GM18499 (cell line): ENCODE results near the gene NRG3.

Experiments
- ATAC-seq: cut with Tn5 transposase; IDR thresholded peaks from one replicate; pipeline ENCODE4 v1.9.1; 2021; ENCODE audit warnings: moderate number of reproducible peaks; ENCODE audit not compliant: insufficient read depth, unreplicated experiment

Gene NRG3

DNA sequence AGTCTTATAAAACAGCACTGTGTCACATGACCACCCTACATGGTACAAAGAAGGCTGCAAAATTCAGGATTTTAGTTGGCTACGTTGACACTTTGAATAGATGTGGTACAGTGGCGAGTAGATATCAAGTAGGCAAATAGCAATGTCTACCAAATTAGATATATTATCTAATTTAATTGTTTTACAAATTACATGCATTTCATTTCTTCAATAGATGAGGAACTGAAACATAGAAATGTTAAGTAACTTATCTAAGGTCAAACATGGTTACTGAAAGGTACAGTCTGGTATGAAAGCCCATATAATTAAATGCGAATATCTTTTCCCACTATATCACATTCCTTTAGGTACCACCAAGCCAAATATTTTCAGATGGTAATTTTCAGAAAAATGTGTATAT is 972.2 kb downstream of the NRG3 start:
- ATAC-seq: no peak

DNA sequence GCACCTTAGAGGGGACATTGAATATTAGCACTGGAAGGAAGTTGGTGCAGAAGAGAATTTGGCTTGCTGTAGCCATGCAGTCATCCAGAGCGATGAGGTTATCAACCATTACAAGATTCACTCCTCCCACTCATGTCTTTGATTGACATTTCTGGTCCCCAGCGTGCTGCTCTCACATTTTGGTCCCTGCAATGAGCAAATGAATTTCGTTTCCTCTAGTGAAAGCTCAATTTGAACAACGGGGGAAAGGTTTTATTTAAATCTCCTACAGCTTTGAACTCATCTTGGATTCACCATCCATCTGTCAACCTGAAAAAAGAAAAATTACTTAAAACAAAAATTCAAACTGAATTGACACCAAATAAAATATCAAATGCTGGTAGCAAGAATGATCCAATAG is 975.2 kb downstream of the NRG3 start:
- ATAC-seq: no peak

DNA sequence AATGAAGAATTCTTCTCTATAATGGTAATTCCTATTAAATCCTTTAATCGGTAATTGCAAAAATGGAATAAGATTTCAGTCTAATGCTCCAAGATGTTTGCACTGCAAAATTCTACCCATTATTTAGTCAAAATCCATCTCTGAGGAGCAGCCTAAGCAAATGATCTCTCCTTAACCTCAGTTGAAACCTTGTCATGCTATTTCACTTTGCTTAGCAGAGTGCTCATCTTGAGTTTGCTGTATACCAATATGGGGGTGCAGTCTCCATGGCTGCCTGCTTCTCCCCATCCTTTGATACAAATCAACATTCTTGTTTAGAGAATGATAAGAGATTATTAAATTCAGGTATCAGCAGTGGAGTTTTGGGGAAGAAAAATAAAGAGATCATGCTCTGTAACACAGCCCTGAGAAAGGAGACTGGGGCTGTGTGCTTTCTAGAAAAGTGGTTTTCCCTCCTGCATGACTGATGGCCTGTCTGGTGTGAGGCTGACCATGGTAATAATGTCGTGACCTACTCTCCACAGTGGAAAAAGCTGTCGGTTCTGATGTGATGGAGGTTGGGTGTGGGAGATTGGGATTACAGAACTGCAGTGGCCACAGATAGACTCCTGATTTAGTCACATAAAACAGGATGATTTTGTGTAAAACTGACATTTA is 982.1 kb downstream of the NRG3 start:
- ATAC-seq: no peak

DNA sequence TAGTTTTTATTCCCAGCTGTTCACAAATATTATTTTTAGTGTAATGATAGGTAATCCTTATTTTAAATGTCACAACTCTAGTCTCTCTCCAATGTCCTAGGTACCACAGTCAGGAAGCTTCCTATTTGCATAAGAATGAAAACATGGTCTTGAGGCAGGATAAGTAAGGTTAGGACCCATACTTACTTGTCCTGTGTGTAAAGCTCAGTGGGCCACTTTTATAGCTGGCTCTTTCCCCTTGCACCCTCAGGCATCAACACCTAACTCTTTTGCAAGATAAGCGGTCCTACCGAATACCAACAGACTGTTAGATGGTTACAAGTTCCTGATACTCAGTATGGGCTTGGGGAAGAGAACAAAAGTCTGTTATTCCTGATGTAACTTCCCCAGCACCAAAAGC is 986.9 kb downstream of the NRG3 start:
- ATAC-seq: no peak

DNA sequence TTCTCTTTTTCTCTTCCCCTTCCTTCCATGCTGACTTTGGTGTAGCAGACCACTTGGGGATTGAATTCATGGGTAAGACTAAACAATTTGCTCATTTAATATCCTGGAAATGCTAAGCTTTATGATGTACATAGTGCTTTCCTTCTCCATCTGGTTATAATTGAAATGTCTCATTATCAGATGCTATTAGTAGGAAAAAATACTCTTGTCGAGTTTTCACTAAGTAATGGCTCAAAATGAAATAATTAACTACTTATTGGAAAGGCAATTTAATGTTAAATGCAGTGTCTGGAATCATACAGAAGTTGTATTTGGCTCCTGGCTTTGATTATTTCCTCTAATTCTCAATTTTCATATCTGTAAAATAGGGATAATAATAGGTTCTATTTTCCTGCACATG is 990.4 kb downstream of the NRG3 start:
- no peak for ATAC-seq

DNA sequence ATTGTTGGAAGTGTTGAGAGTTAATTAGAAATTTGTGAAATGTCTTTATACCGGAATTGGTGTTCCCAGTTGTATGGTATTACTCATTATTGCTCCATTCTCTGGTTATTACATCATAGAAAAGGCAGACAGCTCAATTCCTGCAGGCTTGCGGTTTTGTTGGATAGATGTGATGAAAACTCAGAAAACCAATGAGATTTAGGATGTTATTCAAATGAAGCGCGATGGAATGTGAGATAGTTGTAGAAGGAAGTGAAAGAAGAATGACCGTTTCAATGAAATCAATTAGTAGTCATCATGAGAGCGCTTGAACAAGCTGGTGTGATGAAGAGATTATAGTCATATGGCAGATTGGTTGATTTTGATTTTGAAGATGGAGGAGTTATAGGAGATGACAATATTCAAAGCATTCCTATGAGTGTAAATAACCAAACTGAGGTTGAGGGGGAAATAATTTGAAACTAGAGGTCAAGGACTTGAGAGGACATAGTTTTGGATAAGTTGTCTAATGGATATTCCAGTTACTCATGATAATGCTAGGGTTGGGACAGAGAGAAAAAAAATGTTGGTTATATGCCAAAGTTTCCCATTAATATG is 991.5 kb downstream of the NRG3 start:
- ATAC-seq: no peak

DNA sequence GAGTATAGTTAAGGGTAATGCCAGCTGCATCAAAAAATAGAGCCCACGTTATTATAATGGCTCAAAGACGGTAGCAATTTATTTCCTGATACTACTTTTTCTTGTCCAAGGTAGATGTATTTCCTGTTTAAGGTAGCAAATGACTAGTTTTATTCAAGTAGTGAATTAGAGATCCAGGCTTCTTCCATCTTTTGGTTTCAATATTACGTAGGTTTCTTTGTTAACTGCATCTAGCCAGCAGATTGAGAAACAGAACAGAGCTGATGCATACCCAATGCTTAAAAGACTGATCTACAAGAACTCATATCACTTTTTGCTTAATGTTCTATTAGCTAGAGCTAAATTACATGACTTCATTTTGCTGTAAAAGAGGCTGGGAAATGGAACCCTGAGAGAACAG is 992.1 kb downstream of the NRG3 start:
- no peak for ATAC-seq

DNA sequence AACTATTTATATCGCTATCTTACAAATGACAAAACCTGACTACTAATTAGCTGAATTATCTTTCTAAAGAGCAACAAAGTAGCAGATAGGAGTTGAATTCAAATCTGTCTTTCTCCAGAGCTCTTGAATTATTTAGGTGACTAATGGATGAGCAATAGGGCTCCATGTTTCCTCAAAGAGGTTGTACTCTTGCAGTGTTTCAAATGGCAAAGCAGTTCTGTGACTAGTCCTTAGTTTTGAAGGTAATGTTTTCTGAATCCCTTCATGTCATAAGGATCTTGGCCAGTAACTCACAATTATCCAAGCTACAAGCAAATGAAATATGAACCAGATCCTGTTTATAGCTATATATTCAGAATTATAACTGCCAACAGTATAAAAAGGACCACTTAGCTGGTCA is 999.7 kb downstream of the NRG3 start:
- ATAC-seq: no peak

DNA sequence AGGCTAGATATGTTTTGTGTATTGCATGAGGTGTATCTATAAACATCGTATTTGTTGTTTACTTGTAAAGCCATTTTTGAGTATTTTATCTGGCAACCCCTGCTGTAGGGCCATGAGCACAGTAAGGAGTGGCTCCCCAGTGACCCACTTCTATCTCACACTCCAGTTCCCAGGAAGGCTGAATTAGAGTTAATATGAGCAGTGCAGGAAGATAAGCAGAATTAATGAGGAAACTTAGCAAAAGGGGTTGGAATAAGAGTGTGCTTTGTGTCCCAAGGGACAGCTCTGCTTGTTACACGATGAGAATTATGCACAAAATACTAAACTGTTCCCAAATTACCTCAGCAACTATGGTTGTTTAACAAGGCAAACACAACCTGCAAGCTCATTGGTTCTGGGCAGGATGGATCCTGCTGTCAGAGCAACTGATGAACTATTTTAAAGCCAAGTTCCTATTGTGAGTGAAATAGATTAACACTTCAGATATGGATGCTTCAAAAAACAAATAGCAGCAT is 1005.8 kb downstream of the NRG3 start:
- ATAC-seq: no peak

DNA sequence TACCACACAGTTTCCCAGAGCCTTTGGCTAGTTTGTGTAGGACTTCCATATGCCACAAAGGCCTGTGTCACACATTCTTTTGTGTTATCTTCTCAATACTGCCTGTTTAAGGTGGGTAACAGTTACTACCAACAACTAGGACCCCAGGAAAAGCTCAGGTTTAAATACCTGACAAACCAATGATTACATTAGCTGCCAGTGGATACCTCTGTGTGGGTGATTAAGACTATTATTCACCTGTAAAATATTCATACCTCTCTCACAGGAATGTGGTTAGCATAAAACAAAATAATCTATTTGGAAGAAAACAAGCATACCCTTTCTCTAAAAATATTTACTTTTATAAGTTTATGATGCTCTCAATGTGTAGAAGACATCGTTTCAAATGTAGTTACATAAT is 1007.7 kb downstream of the NRG3 start:
- ATAC-seq: no peak

DNA sequence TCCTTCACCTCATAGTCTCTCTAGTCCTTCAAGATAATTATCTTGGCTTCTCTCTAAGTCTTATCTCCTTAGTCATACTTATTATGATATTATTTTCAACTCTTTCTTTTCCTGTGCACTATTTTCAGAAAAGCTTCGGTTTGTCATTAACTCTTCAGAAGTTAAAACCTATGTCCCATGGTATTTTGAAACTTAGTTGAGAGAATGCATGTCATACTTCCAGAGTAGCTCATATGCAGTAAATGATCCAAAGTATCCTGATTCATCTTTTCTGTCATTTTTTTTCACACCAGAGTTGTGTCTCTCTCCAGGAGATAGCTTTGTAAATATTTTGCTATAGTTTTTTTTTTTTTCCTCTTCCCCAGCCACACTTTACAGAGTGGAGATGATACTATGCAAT is 1008.6 kb downstream of the NRG3 start:
- no peak for ATAC-seq

DNA sequence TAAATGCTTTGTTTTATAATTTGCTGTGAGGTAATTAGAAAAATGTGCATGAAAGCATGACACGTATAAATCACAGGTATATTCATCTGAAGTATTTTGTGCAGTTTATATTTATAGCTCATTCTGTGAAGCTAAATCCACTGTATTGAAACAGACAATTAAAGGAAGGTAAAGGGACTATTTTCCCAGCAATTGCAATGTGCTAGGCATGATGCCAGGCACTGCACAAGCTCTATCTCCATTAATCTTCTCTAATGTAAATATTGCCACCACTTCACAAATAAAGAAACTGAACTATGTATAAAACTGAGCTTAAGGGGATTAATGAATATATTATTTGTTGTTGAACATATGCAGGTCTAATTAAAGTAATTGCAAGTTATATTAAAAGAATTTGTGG is 1012.5 kb downstream of the NRG3 start:
- no peak for ATAC-seq

DNA sequence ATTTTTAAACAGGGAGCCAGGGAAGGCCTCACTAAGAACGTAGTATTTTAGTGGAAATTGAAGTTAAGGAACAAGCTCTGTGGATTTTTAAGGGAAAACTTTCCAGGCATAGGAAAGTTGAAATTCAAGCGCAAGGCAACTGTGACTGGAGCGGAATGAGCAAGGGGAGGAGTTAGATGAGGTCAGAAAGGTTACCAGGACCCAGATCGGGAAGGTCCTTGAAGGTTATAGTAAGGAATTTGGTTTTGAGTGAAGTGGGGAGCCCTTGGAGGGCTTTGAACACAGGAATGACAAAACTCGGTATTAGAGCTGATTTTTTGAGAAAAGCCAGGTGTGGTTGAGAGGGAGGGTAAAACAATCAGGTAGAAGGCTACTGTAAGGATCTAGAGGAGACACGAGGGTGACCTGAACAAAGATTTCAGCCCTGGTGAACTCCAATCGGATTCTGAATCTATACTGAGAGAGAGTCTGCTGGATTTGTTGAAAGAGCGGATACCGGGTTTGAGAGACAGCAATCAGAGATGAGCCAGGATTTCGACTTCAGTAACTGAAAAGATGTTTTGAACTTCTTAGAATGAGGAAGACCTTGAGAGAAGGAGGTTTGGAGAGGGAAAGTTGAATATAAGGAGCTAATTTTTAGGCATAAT is 1013.9 kb downstream of the NRG3 start:
- no peak for ATAC-seq

DNA sequence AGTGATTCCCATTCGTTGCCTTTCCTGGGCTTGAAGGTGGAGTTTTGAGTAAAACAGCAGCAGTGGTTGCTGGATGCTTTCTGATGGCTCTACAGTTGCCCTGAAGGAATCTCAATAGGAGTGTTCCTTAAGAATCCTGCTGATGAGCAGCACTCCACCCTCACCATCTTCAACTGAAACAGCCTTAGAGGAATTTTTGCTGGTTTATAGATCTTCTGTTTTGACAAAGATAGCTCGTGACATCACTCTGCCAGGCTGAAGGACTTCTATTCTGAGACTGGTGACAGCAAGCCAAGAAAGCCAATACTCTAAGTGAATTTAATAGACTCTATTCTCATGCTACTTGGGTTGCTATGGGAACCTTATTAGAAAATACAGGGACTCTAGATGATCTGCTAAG is 1014.7 kb downstream of the NRG3 start:
- ATAC-seq: no peak

DNA sequence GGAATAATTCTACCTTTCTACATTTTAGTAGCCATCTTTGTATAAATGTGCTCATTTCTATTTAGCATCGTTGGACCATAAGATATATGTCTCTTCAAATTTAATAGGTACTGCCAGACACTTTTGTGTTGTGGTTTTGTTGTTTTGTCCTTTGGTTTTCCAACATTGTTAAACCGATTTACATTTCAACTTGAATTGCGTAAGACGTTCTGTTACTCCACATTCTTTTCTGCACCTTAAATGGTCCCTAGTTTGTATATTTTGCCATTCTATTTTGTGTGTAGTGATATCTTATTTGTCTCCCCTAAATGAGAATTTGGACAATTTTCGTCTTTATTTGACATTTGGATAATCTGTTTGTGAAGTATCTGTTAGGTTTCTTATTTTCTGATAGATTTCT is 1015.6 kb downstream of the NRG3 start:
- no peak for ATAC-seq

DNA sequence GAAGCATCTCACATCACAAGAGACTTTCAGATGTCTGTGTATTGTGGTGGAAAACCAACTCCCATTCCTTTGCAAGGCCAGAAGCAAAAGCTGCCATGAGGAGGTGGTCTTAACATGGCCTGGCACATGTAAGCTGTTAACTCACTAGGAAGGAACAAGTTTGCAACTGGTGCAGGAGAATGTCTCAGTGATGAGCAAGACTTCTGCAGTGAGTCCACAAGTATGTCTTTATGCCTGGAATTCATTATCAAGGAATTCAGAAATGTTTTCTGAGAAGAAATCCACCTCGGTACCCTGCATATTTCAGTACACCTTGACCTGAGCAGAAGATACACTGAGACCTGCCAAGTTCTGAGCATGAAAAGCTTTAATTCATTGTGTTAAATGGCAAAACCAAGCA is 1033.1 kb downstream of the NRG3 start:
- ATAC-seq: no peak

DNA sequence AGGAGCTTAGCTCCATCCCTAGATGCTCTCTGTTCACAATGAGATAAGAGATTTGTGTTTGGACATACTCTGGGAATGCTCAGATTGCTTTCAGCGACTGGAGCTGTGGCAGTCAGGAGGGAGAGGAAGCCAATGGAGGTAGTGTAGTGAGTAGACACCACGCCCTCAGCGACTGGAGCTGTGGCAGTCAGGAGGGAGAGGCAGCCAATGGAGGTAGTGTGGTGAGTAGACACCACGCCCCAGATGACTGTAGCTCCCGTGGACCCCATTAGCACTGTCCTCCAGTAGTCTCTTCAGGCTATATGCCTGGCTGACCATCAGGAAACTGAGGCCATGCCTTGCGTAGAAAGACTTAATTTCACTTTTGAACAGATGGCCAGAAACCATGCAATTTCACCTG is 1033.8 kb downstream of the NRG3 start:
- no peak for ATAC-seq

DNA sequence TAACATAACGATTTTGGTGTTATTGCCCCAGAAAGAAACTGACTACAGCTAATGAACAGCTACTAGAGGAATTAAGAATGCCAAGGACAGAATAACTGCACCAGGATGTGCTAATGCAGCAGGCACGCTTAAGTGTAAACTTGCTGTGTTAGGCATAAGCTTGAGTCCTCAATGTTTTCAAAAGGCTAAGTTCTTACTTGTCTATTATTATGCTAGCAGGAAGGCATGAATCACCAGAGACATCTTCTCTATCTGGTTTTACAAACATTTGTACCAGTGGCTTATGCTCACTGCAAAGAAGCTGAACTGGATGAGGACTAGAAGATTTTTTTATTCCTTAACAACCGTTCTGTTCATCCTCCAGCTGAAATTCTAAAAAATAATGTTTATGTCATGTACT is 1035.3 kb downstream of the NRG3 start:
- no peak for ATAC-seq

DNA sequence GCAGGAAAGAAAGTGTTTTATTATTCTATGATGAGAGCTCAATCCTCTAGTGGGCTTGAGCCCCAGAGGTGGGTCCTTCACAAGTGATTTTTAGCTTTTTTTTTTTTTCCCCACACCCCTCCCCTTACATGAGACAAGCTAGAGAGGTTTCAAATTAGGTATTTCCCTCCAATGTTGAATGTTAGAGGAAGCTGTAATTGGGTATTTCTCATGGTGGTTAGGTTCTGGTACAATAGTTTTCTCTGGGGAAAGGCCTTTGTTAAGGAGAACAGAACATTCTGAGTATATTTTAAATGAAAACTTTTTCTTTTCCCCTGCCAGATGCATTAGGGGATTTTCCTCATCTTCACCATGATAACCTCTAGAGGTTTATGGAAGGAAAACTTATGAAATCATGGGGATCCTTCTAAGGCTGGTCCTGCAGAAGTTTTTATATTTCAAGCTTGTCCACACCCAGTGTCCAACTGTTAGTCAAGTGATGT is 1039.7 kb downstream of the NRG3 start:
- no peak for ATAC-seq

DNA sequence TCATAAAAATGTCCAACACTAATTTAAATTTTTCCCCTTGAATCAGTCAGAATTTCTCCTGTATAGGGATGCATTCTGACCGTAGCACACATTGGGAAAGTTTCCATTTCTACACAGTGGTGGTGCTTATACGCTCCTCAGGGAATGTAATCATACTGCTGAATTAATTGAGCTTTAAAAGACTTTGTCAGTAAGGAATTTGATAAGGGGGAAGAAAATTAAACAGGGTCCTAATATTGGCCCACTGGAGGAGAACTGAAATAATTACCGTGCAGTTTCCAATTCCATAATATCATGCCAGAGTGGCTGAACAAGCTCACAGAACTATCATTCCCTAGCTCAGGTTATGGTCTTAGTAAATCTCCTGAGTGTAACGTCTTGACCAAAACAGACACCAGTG is 1041.9 kb downstream of the NRG3 start:
- ATAC-seq: no peak

DNA sequence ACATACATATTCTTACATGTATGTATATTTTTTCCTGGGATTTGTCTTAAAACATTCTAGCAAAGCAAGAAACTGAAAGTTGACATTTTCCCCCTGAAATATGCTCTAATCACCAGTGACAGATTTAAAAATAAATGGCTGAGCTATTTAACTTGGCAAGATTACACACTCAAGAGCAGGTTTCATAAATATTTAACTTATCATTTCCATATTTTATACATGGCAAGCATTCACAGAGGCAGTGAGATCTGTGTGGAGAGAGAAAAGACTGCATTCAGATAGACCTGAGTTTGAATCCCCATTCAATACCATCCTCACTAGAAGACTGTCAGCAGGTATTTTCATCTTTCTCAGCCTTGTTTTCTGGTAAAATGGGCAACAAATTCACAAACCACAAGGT is 1043.0 kb downstream of the NRG3 start:
- ATAC-seq: no peak

DNA sequence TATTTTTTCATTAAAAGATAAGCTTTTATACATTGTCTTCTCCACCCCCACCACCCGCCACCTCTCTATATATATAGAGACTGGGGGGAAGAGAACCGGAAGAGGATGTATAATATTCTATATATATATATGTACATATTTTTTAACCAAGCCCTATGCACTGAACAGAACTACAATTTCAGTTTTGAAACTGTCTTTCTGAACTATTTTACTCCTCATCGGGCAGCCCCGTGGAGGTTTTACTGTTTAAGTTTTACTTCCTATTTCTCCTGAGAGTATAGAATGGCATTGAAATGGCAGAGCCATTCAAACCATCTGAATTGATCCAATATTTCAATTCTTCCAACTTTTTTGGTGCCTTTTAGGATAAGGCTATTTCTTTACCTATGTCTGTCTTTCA is 1047.1 kb downstream of the NRG3 start:
- ATAC-seq: no peak
